Subcutaneous abdominal adipose tissue (tissue), 5 donors: ENCODE results near the gene PAX3.

Experiments used
- H3K27ac ChIP-seq: one replicate; pipeline ENCODE4 v1.7.0; 2013; ENCODE audit warnings: low read depth, mild to moderate bottlenecking, inconsistent platforms, low read length, moderate library complexity
- H3K27me3 ChIP-seq, 5 donors: one replicate each; pipeline ENCODE4 v1.7.0; 2013; ENCODE audit warnings: low read length in 5 of 5, inconsistent platforms in 1 of 5; ENCODE audit not compliant: control insufficient read depth in 5 of 5, insufficient read depth in 4 of 5
- H3K36me3 ChIP-seq, 5 donors: one replicate each; pipeline ENCODE4 v1.7.0; 2013; ENCODE audit warnings: low read length in 5 of 5; ENCODE audit not compliant: control insufficient read depth in 5 of 5, insufficient read depth in 5 of 5
- H3K4me1 ChIP-seq, 5 donors: one replicate each; pipeline ENCODE4 v1.7.0; 2013; ENCODE audit warnings: low read length in 5 of 5, mild to moderate bottlenecking in 3 of 5, moderate library complexity in 1 of 5; ENCODE audit not compliant: control insufficient read depth in 5 of 5, insufficient read depth in 5 of 5
- H3K4me3 ChIP-seq, 5 donors: one replicate each; pipeline ENCODE4 v1.7.0; 2013; ENCODE audit warnings: low read length in 5 of 5, low read depth in 1 of 5
- H3K9ac ChIP-seq, 5 donors: one replicate each; pipeline ENCODE4 v1.7.0; 2013; ENCODE audit warnings: low read length in 5 of 5, mild to moderate bottlenecking in 4 of 5, moderate library complexity in 3 of 5
- H3K9me3 ChIP-seq, 5 donors: one replicate each; pipeline ENCODE4 v1.7.0; 2013; ENCODE audit warnings: low read length in 5 of 5; ENCODE audit not compliant: control insufficient read depth in 5 of 5
- donor health status: healthy.
- donor health status: healthy.
- donor health status: healthy.
- donor health status: healthy.
- donor health status: healthy.

PAX3 gene

DNA sequence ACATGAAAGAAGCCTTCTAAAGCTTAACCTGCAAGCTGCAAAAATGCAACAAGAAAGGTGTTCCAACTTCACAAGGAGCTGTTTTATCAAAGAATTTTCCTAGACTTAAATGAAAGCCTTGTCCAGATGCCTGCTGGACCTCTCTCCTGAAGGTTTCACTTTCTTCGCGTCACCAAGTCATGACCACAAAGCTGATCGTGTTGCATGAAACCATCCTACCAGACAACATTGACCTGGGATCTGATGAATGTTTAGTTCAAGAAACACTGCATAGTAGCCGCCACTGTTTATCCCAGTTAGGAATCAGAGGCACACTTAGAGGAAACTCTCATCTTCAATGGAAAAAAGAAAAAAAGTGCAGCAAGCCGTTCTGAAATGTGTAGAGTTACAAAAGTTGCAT lies 26.9 kb downstream of the PAX3 start:
- Histone ChIP-seq H3K36me3 (no peaks in the 10 kb centered on the region), H3K4me1 (no peaks in the 10 kb centered on the region), H3K27me3 (peaks cover 0 to 13% (median 5%) of the 10 kb centered on the region in 5 donors), H3K9ac (no peak overlapping the region), H3K9me3 (no peaks in the 10 kb centered on the region), H3K4me3 (no peak overlapping the region), H3K27ac (no peak overlapping the region)

- H3K4me3 ChIP-seq = no peak overlapping the region
- peaks cover 0 to 7% (median 2%) of the 10 kb centered on the region in 5 donors for H3K27me3 ChIP-seq
- no peak overlapping the region for H3K9ac ChIP-seq
- no peaks in the 10 kb centered on the region for H3K4me1 ChIP-seq
- no peaks in the 10 kb centered on the region for H3K36me3 ChIP-seq
- no peaks in the 10 kb centered on the region for H3K9me3 ChIP-seq
- no peak overlapping the region for H3K27ac ChIP-seq
Observed at GRCh38 chr2:222270396-222270795, 28.4 kb downstream of the PAX3 start.

DNA sequence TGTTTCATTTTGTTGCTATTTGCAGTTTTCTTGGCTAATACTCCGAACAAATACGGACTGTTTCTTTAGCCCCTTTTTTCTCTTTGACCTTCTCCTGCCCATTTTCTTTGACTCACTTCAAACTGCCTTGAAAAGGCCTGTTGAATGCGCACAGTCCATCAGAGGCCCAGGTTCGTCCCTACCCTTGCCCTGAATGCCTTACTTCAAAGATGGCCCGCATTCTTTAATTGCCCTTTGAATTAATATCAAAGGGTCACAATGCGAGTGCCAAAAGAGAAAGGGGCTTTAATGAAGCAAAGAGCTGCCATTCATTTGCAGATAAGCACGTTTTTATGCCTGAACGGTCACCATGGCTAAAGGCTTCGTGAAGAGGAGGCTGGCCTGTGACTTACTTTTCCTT lies 29.7 kb downstream of the PAX3 start:
- H3K4me1 ChIP-seq = no peaks in the 10 kb centered on the region
- no peak overlapping the region for H3K9ac ChIP-seq
- peaks cover 0 to 7% (median 2%) of the 10 kb centered on the region in 5 donors for H3K27me3 ChIP-seq
- no peaks in the 10 kb centered on the region for H3K36me3 ChIP-seq
- H3K4me3 ChIP-seq = no peak overlapping the region
- H3K9me3 ChIP-seq = no peaks in the 10 kb centered on the region
- no peak overlapping the region for H3K27ac ChIP-seq

- H3K9ac ChIP-seq = no peak overlapping the region
- no peak overlapping the region for H3K27ac ChIP-seq
- no peak overlapping the region for H3K4me3 ChIP-seq
- H3K9me3 ChIP-seq = peaks cover 0 to 5% (median 0%) of the 10 kb centered on the region in 5 donors
- no peaks in the 10 kb centered on the region for H3K36me3 ChIP-seq
- H3K27me3 ChIP-seq = peaks cover 0 to 7% (median 2%) of the 10 kb centered on the region in 5 donors
- H3K4me1 ChIP-seq = no peaks in the 10 kb centered on the region
Observed at GRCh38 chr2:222268311-222268990, 30.3 kb downstream of the PAX3 start.

GRCh38 chr2:222264791-222265320 lies 33.9 kb downstream of the PAX3 start:
- Histone ChIP-seq H3K4me3 (no peak overlapping the region), H3K27me3 (peaks cover 0 to 5% (median 2%) of the 10 kb centered on the region in 5 donors)

DNA sequence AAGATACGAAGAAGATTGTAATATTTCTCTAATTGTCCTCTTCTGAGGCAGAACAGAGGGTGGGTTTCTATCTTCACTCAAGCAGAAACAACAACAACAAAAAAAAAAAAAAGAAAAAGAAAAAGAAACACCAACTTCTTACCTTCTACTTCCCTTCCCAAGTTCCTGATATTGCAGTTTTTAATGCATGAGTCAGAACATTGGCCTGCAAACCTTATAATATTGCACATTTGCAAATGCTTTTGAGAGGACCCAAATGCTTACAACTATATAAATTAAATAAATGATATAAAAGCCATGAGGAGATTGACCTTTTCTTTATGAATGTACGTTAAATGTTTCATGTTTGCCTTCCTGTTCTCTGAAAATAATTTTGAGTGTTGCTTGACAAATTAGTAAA lies 37.3 kb downstream of the PAX3 start:
- Histone ChIP-seq H3K27ac (no peak overlapping the region), H3K4me3 (no peak overlapping the region), H3K9ac (no peak overlapping the region), H3K36me3 (no peaks in the 10 kb centered on the region), H3K9me3 (peaks cover 0 to 6% (median 0%) of the 10 kb centered on the region in 5 donors), H3K4me1 (no peaks in the 10 kb centered on the region), H3K27me3 (peaks cover 0 to 2% (median 0%) of the 10 kb centered on the region in 5 donors)

More at GRCh38 chr2:222264791-222265320, 33.9 kb downstream of the PAX3 start:
- Histone ChIP-seq H3K27ac (no peak overlapping the region), H3K9ac (no peak overlapping the region), H3K4me1 (no peaks in the 10 kb centered on the region), H3K36me3 (no peaks in the 10 kb centered on the region), H3K9me3 (peaks cover 0 to 6% (median 0%) of the 10 kb centered on the region in 5 donors)

DNA sequence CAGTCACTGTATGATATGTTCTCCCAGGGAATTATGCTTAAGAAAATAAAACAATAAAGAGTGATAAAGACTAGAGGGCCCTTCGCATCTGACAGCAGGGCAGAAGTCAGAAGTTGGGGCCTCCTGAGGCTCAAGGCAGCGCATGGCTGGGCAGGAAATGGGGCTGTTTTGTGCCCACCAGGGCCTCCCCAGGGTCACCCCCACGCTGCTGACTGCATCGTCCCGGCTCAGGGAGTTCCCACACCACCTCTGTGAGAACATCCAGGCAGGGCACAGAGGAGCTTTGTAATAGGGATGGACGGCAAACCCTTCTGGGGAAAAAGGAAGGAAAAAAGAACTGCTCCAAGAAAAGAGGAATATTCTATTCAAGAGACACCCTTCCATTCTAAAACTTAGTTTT lies 41.2 kb downstream of the PAX3 start:
- H3K36me3 ChIP-seq = no peaks in the 10 kb centered on the region
- H3K4me3 ChIP-seq = no peak overlapping the region
- no peaks in the 10 kb centered on the region for H3K9me3 ChIP-seq
- peaks cover 0 to 4% (median 0%) of the 10 kb centered on the region in 5 donors for H3K27me3 ChIP-seq
- H3K9ac ChIP-seq = no peak overlapping the region
- no peak overlapping the region for H3K27ac ChIP-seq
- no peaks in the 10 kb centered on the region for H3K4me1 ChIP-seq

DNA sequence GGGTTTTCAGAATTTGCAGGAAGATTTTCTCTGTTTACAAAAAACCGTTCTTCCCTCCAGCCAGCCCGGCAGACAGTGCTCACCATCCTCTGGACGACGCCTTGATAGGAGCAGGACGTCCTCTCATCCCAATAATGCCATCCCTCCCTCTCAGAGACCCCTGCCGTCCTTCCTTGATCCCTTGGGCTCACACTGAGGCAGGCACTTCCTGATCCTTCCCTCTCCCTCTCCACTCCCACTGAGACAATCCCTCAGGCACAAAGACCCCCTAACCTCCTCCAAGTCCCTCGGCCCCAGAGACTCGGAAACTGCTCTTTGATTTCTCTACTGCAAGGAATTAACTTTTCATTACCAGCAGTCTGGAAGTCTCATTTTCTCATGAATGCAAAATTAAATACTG lies 42.5 kb downstream of the PAX3 start:
- Histone ChIP-seq H3K27ac (no peak overlapping the region), H3K36me3 (no peaks in the 10 kb centered on the region), H3K9ac (no peak overlapping the region), H3K27me3 (peaks cover 0 to 4% (median 0%) of the 10 kb centered on the region in 5 donors), H3K4me1 (no peaks in the 10 kb centered on the region), H3K4me3 (no peak overlapping the region), H3K9me3 (no peaks in the 10 kb centered on the region)

DNA sequence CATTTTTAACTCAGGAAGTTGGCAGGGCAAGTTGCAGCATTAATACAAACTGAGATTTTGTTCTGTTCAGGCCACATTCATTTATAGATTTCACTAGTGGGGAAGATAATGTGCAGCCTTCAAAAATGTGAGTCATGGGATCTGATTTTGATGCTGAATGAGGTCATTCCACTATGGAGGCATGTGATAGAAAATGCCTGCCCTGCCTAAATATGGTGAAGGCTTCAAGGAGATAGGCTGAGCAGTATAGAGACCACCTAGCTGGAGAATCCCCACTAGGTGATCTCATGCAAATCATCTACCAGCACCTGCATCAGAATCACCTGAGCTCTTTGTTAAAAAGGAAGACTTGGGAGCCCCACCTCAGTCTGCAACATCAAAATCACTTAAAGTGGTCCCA lies 43.7 kb downstream of the PAX3 start:
- Histone ChIP-seq H3K4me3 (no peak overlapping the region), H3K9ac (no peak overlapping the region), H3K36me3 (no peaks in the 10 kb centered on the region), H3K27ac (no peak overlapping the region), H3K27me3 (peaks cover 0 to 4% (median 0%) of the 10 kb centered on the region in 5 donors), H3K9me3 (no peaks in the 10 kb centered on the region), H3K4me1 (no peaks in the 10 kb centered on the region)

DNA sequence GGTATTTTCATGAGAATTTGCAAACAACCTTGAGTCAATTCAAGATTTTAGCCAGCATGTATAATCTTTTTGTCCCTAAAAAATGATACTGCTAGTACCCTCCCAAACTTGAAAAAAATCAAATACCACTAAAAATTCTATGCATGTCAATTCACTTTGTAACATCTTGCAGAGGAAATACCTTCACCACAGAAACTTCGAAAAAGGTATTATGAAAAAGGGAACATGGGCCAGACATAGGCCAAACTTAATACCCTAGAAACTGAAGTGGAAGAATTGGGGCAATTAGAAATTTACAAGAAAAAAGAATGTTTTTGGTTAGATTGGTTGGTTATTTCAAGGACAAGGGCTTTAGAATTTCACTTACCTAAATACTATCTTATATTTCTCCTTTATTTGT lies 48.5 kb downstream of the PAX3 start:
- no peak overlapping the region for H3K27ac ChIP-seq
- no peaks in the 10 kb centered on the region for H3K4me1 ChIP-seq
- H3K36me3 ChIP-seq = no peaks in the 10 kb centered on the region
- no peak overlapping the region for H3K4me3 ChIP-seq
- no peak overlapping the region for H3K9ac ChIP-seq
- H3K9me3 ChIP-seq = no peaks in the 10 kb centered on the region
- no peaks in the 10 kb centered on the region for H3K27me3 ChIP-seq
